Middle frontal gyrus (tissue), 1 donor: ENCODE data around the gene NUDT2.

Source experiments
- DNase-seq: peaks from one replicate; pipeline ENCODE4 v3.0.0-alpha.2; 2015; ENCODE audit warnings: low spot score; ENCODE audit errors: extremely low spot score

NUDT2 gene

DNA sequence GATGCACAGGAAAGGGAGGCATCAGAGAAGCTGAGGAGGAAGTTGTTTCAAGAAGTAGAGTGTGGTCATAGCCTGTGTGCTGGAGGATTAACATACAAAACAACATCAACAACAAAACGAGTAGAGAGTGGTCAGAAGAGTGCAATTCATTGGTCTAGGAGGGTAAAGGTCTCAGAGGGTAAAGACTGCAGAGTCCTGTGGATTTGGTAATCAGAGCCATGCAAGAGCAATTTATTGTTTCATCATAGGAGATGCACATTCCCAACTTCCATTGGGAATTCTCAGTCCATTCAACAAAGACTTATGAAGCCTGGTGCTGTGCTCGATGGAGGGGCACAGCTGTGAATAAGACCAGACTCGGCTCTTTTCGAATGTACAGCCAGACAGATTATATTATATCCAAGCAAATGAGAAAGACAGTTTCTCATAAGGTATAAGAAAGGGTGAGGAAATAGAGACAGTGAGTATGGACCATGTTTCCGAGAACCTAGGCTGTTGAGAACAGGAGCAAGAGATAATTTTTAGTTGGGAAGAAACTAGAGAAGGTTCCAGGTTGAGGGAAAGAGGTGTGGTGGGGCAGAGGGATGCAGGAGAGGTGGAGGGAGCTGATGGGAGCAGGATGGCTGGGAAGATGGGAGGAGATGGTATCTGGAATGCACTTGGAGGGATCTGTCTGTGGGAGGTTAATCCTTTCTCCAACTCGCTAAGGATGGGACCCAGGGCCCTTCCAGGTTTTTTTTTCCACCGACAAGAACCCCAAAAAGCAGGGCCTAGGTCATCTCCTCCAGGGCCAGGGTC, 55.2 kb downstream of the NUDT2 start:
- DNase-seq = no peak

DNA sequence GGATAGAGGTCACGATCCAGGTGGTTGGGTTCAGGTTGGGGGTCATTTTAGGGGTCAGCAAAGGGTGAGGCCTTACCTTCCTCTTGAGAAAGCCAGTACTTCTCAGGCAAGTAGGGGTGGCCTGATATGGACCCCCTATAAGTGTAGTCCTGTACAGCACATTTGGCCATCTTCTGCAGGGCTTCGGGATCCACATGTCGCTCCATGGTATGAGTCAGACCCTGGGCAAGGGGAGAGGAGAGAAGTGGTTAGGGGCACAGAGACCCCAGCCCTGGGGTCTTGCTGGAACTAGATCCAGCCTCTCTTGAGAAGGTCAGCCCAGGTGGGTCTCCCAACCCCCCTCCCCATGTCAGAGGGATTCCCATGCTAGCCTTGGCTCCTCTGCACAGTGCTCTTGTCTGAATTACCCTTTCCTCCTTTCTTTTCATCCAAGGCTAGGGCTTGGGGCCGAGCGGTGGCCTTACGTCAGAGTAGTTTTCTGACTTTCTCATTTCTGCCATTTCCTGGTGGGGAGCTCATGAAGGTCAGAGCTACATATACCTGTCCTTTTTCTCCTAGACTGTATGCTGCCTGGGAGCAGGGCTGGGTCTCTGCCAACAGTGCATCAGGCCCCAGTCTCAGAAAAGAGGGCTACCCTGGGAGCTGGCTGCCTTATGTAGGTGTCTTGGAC, 56.3 kb downstream of the NUDT2 start:
- DNase-seq = no peak

DNA sequence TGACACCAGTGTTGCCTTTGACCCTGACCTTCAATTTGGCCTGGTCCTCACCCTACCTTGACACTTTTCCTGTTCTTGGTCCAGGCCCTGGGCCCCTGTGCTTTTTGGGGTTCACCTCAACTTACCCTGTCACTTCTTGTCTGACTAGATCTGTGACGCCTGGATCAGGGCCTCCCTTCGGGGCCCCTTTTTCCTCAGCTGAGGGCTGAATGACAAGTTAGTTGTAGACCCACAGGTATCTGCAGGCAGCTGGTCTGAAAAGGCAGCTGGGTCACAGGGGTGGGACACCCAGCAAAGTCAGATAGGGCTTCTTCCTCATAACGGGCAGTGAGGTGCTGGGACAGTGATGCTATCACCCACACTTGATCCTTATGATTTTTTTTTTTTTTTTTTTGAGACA, 57.3 kb downstream of the NUDT2 start:
- DNase-seq = no peak

DNA sequence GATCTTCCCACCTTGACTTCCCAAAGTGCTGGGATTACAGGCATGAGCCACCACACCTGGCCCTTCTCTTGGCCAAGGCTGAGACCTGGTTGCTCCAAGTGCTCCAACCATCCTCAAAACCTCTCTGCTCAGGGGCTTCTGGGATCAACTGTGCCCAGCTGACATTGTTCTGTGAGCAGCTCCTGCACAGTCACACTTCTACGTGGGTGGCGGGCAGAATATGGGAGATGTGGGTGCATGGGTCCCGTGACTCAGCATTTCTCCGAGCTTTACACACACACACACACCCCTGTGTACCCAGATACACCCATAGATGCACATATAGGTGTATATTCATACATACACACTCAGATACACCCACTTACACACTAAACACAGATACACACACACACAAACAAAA, 57.9 kb downstream of the NUDT2 start:
- DNase-seq = no peak

DNA sequence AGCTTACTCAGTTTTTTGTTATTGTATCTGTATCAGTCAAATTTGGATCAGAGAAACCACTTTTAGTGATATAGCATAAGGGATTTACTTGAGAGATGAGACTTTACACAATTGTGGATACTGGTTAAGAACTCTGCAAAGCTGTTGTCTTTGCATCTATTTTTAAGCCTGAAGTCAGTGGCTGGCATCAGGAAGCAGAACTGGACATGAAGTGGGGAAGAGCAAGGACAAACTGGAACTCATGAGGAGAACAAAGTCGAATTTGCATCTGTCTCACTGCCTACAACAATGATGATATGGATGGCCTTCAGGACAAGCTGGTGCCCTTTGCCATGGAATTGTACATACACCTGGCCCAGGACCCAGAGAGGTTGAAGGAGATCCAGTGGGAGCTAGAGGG, 63.1 kb downstream of the NUDT2 start:
- DNase-seq = no peak
